ENCODE measurements around the gene MESP2.

Gene MESP2

DNA sequence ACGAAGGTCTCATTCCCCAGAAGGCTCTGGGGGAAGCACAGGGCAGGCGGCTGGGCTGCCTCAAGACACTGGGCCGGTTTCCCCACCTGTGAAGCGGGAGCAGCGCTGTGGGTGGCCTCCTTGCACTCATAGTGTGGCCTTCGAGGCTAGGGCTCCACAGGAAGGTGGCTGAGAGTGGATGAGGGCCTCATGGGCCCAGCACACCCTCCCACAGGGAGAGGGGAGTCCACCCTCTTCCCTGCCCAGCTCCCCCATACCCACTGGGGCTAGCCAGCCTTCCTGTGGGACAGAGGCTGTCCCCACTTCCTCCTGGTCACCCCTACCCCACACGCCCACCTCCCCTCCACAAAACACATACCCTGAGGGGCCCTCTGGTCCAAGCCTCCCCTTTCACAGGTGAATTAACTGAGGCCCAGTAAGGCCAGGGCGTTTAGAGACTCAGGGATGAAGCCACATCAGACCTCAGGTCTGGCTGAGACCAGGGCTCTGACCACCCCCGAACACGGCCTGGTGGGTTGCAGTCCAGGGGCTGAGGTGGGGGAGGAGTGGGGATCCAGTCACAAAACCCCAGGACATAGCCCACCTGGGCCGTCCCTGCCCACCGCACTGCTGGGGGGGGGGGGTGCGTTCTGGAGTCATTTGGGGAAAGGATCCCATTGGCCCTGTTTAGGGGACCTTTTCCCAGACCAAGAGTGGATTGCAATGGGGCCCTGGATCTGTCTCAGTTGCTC, 37.4 kb downstream of the MESP2 start:
- DNase-seq (ENCODE audit: low read depth in 2 of 2) = no peak

DNA sequence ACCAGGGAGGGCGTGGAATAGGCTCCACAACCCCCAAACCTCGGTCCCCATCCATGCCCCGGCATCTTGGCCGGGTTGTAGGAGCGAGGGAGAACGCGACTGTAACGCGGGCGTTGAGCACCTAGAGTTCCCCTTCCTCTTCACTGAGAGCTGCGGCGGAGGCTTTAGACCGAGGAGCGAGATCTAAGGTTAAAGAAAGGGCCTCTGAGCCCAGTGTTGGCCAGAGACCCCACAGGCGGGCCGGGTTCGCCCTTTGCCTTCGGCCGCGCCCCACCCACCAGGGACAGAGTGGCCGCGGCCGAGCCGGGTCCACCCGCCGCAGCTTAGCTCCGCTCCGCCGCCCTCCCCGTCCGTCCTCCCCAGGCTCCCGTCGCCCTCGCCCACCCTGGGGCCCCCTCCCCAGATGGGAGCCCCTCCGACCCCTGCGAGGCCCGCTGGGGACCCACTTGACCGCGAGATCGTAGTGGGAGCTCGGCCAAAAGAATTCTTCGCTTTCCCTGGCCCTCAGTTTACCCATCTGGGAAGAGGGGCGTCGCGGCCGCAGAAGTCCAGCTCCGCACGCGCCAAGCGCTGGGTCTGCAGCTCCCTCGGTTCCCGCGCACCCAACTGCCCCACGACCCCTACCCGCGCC, 38.1 kb downstream of the MESP2 start:
- no peak for DNase-seq (ENCODE audit: low read depth in 2 of 2)

DNA sequence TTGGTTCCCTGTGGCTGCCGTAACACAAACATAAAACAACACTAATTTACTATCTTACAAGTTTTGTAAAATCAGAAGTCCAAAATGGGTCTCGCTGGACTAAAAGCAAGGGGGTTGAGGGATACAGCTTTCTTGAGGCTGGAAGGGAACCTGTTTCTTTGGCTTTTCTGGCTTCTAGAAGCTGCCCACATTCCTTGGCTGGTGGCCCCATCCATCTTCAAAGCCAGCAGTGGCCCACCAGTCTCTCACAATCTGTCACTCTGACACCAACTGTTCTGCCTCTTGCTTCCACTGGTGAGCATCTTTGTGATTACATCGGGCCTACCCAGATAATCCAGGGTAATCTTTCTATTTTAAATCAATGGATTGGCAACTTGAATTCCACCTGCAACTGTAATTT, 39.6 kb downstream of the MESP2 start:
- no peak for DNase-seq (ENCODE audit: low read depth in 2 of 2)

DNA sequence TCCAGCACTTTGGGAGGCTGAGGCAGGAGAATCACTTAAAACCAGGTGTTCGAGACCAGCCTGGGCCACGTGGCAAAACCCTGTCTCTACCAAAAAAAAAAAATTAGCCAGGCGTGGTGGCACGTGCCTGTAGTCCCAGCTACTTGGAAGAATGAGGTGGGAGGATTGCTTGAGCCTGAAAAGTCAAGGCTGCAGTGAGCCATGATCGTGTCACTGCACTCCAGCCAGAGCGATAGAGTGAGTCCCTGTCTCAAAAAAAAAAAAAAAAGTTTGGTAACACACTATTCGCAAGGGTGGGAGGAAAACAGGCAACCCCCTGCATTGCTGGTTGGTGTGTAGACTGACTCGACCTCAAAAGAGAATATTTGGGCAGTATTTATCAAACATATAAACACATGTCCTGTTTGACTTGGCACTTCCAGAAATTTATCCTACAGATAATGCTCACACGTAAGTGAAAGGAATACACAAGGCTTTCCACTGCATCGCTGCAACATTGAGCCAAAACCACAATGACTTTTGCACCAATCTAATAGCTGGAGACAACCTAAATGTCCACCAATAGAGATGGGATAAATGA, 41.7 kb downstream of the MESP2 start:
- no peak for DNase-seq (ENCODE audit: low read depth in 2 of 2)

DNA sequence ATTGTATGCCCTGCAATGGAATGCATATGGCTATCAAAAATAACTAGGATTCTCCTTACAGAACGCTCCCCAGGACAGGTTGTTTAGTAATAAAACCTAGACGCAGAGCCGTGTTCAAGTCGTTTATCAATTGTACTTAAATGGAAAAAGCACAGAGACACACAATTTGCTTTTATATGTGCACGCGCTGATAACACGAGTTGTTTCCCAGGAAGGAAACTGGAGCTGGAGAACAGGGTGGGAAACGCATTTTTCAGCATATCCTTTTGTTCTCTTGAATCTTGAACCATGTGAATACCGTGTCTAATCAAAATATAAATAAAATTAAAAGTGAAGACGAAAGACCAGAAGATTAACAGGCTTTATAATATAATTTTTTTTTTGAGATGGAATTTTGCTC, 42.2 kb downstream of the MESP2 start:
- DNase-seq (ENCODE audit: low read depth in 2 of 2) = no peak

DNA sequence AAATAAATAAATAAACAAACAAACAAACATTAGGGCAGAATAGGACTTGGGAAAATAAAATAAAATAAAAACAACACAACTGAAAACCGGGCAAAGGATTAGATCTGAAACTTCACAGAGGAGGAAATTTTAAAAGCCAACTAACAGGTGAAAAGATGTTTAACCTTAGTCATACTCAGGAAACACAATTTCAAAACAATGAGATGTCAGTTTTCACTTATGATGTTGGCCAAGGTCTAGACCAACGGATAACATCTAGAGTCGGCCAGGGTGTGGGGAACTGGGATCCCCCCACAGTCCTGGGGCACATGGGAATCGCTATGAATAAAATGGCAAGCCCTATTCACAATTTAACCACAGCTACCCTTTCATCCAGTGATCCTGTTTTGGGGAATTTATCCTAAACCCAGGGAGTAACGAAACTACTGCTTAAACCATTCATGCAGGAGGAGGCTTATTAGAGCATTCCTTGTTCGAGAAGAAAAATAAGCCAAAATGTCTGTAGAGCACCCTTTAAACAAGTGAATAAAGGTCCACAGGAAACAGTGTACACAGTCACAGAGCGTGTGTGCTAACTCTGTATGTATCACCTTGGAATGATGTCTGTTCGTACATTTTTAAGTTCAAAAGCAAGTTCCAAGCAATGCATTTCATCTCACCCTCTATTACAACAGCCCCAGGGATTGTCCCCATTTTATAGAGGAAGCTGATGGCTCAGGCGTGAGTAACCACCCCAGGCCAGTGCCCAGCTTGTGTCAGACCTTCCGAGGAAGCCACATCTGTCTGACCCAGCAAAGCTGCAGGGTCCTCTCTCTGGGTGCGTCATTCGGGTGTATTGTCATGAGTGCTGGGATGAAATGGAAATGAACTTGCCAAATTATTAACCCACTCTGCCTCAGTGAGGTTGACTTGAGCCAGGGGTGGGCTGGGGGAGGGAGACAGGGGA, 44.8 kb downstream of the MESP2 start:
- no peak for DNase-seq (ENCODE audit: low read depth in 2 of 2)

DNA sequence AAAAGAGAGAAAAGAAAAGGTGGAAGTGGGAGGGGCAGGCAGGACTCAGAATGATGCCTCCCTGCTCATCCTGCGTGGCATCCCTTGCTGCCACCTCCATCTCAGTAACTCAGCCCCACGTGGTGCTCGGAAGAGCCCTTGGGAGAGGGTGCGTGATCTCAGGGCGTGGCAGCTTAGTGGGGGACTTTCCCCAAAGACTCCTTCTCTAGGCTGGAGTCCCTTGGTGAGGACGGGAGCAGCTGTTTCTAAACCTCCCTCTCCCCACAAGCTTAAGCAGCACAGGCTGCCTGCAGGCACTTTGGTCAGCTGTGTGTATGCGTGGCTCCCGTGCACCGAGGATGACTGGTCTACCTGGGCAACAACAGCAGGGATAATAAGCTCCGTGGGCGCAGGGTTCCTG, 45.9 kb downstream of the MESP2 start:
- no peak for DNase-seq (ENCODE audit: low read depth in 2 of 2)

DNA sequence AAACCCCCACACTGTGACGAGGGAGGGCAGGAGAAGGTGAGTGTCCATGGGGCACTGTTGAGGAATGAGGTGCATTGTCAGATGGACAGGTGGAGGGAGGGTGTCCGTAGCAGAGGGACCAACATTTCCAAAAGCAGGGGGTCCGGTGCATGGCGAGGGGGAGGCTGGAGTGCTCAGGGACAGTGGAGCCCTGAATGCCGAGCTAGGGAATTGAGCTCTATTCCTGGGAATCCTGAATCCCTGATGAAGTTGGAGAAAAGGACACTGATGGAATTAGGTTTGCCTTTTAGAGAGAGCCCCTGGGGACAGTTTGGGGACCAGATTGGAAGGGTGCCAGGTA, 46.4 kb downstream of the MESP2 start:
- DNase-seq (ENCODE audit: low read depth in 2 of 2) = no peak

DNA sequence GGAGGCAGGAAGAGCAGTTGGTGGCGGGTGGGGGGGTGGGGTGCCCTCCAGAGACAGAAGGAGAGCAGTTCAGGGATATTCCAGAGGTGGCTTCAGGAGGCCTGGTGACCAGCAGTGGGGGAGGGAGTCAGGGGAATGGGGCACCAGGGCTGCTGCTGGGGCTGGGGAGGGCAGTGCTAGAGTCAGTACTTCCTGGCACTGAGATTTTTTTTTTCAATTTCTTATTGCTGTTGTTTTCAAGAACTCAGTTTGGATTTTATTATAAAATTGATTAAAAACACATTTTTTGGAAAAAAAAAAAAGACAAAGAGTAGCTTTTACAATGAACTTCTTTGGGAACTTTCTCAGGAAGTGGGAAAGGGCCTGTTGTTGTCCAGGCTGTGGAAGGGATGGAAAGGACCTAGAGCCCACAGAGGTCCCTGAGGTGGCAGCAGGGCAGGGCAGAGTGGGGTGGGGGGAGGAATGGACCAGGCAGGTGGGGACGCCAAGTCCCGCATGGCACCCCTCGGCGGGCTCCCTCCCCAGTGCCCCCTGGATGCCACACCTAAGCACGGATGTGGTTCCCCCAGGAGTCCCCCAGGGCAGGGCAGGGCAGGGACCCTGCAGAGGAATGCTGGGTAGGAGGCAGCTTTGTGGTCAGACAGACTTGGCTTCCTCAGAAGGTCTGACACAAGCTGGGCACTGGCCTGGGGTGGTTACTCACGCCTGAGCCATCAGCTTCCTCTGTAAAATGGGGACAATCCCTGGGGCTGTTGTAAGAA, 47.0 kb downstream of the MESP2 start:
- no peak for DNase-seq (ENCODE audit: low read depth in 2 of 2)

DNA sequence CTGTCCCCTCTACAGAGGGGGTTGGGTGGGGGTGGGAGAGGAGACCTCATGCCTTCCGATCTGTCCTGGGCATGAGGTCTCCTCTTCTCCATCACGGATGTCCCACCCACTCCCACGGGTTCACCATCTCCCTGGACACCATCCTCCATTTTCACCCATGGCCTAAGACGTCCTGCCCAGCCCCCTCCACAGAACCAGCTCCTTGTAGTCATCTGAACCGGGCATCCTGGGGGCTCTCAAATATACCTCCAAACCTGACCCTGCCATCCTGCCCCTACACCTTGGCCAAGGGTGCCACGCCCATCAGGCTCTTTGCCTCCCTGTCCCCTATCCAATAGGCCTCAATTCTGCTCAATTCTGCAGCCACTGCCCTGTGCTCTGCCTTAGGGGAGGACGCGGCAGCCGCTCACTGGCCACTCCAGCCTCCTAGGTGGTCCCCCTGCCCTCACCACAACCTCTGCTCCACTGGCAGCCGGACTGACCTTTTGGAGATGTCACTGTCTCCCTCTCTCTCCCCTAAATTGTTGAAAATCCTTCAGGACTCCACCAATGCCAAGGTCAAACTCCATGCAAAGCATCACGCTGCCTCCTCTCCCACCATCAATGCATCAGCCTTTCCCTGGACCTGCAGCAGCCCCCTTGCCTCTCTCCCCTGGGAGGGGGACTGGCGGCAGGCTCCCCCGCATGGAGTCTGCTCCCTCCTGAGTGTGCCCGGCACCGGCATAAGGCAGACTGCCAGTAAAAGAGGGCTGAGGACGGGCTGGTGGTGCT, 47.9 kb downstream of the MESP2 start:
- no peak for DNase-seq (ENCODE audit: low read depth in 2 of 2)

DNA sequence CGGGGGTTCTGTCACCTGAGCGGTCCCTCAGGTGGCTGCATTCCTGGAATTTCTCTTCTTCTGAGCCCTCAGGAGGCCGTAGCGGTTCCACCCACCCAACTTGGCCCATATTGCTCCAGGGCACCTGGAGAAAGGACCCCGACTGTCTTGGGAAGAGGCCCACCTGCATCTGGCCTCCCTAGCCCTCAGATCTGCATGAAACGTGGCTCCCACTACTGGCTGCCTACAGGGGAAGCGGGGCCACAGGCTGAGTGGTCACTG, 48.4 kb downstream of the MESP2 start:
- no peak for DNase-seq (ENCODE audit: low read depth in 2 of 2)

DNA sequence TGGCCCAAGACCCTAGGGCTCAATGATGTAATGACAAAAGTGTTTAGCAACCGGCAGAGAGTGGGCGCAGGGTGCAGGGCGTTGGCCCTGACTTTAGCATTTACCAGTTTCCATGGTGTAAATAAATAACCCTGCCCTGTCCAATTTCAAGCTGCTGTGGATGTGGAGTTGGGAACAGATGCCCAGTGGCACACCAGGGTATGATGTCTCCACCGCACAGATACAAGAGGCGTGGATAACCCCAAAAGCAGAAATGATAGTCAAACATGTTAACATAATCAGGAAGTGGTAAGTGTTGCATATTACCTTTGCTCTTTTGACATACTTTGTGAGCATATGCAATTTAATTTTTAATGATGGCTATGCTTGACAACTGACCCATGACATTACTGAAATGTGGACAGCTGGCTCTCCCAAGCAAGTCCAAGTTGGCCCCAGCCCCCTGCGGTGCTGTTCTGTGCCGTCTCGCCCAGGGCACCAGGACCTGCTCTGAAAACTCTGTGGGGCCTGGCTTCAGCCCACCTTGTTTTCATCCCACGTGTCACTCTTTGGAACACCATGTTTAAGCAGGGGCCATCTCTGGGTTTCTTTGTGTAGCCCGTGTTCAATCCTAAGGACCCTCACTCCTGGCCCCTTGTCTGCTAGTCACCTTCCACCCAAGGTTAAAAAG, 49.3 kb downstream of the MESP2 start:
- DNase-seq (ENCODE audit: low read depth in 2 of 2) = no peak

DNA sequence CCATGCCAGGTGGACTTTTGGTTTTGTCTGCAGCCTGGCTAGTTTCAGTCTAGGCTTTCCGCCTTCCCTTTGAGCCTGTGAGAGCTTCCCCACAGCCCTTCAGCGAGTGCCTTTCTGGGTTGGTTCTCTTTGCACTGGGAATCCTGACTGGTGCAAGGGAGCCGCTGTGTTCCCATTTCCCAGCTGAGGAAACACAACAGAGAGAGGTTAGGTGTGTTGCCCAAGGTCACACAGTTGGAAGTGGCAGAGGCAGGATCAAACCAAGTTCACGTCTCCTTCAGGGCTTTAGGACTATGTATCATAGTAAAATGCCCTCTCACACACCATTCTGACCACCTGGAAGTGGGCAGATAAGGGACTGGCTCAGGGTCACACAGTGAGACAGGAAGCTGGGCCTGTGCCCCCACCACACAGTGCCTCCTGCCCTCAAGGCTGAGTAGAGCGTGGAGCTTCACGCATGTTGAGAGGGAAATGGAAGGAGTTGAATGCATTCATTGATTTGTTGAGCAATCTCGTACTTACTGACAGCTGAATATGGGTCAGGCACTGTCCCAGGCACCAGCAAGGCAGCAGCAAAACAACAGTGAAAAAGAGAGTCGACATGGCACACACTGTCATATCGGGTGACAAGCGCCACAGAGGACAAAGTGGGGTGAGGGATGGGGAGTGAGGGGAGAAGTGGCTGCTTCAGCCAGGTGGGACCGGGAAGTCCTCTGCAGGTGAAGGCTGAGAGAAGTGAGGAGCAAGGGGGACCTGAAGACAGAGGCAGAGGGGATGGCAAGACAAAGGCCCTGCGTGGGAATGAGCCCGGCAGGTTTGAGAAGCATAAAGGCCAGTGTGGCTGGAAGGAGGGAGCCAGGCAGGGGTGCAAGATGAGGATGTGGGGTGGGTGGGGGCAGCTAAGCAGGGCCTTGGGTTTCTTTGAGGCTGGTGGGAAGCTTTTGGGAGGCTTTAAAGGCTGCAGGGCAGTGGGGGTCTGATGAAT, 50.8 kb downstream of the MESP2 start:
- no peak for DNase-seq (ENCODE audit: low read depth in 2 of 2)

DNA sequence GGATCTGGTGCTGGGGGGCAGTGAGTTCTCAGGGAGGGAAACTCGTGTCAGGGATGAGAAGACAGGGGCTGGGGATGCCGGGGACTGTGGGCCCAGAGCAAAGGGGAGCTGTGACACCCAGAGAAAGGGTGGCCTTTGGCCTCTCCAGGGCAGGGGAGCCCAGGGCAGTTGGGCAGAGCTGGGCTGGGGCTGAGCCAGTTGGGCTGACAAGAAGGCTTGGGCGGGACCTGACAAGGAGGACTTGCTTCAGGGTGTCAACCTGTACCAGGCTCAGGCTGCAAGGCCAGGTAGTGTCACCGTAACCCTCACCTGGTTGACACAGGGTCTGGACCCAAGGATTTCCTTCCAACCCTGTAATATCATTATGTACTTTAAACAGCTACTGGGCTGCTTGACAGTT, 51.7 kb downstream of the MESP2 start:
- DNase-seq (ENCODE audit: low read depth in 2 of 2) = no peak

All from stimulated activated CD4-positive, alpha-beta T cell treated with anti-CD3 and anti-CD28 coated beads, Interleukin-15, amount 100 ng/mL, for 48 hours (primary cell).